Epithelial cell of esophagus (primary cell): Measurements from ENCODE around the gene LYSMD1.
A peak's percentile ranks its signal among the peaks of the same experiment; 100 is the strongest.
"Not testable (repeated sequence)": the region's sequence is repeated elsewhere in the genome, so short reads cannot be mapped to it uniquely, and the experiment has no call there.

Experiments
- DNase-seq: peaks from one replicate; pipeline ENCODE4 v3.0.0; 2010; ENCODE audit warnings: low read depth
- H3K4me3 ChIP-seq: 2 replicates; pipeline ENCODE4 v1.5.1; 2011; ENCODE audit warnings: mild to moderate bottlenecking, low read length, control low read depth
- CTCF ChIP-seq: IDR thresholded peaks from 2 replicates; pipeline ENCODE4 v1.5.1; 2011; ENCODE audit warnings: low read depth, mild to moderate bottlenecking, low read length, control low read depth, inconsistent platforms; ENCODE audit not compliant: insufficient read depth; ENCODE audit errors: missing control alignments

LYSMD1 gene

DNA sequence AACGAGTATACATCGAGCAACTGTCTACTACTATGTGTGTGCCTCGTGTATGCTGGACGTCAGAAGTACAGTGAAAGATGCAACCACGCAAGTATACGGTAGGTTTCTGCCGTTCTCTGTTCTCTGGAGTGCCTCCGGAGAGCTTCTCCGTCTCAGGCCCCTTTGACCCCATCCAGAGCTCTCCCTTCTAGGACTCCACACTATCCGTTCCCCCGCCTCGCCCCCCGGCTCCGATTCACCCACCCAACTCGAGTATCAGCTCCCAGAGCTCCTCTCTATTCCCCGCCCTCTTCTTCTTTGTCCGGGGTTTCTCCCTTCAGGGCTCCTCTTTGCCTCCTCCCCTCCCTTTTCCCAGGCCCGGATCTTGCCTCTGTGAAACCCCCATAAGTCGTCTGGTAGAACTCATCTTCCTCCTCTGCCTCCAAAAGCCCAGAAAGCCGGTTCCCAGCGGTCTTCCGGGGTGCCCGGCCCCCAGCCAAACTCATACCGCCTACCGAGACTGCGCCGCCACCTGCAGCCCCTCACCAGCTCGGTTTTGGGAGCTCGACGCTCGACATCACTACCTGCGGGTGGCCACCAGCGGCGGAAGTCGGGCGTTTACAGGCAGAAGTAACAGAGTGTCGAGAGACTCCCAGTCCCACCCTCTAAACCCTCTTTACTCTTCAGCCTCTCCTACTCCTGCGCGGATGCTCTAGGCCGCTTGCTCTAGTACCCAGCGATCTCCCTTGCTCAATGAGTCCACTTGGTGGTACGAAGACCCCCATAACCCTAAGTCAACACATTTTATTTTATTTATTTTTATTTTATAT is 24.1 kb upstream of the LYSMD1 start, which contains the start of gene VPS72:
Gene VPS72 (minus strand): TSS at position 561 of the 809 bp plus-strand sequence. CDS start 76 bp downstream, at position 485.
- DNase-seq, result peak; percentile 90
- TF ChIP-seq CTCF, result peak; percentile 11
- H3K4me3 ChIP-seq, result peak within 1 kb of the TSS; percentile 96

- H3K4me3 ChIP-seq, result peak overlapping the region; percentile 96
- DNase-seq, result not testable (repeated sequence)
Measured at GRCh38 chr1:151188667-151189066, 23.0 kb upstream of the LYSMD1 start.

DNA sequence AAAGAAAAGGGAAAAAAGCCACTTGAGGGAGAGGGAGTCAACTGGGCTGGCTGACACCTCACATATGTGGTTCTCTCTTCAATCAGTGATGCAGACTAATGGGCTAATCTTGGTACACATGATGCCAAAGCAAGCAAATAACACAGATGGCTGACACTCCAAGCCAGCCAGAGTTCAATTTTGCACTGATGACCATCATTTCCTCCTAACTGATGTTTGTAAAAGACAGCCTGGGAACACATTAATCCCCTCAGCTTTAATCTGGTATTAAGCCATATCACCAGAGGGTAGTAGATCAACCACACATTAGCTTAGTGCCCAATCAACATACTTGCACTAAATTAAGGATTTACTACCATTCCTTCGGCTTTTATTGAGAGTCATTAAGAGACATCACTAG is 21.5 kb upstream of the LYSMD1 start:
- no peak for DNase-seq
- H3K4me3 ChIP-seq, result no peak overlapping the region
- TF ChIP-seq CTCF, result no peak

- DNase-seq, result no peak
- no peak overlapping the region for H3K4me3 ChIP-seq
- no peak for TF ChIP-seq CTCF
Measured at GRCh38 chr1:151184211-151184610, 18.5 kb upstream of the LYSMD1 start.

- no peak overlapping the region for H3K4me3 ChIP-seq
- no peak for DNase-seq
- TF ChIP-seq CTCF, result no peak
Measured at GRCh38 chr1:151176514-151177045, 10.9 kb upstream of the LYSMD1 start.

- TF ChIP-seq CTCF, result peak; percentile 63
- peak; percentile 25 for DNase-seq
- no peak within 1 kb of the TSS for H3K4me3 ChIP-seq
Measured at GRCh38 chr1:151175863-151176262, 10.2 kb upstream of the LYSMD1 start, which contains the start of gene TMOD4. TSS of gene TMOD4 (minus strand) at chr1:151175981. CDS start at chr1:151174875, 1,106 bp downstream.

GRCh38 chr1:151175041-151175741 is 9.5 kb upstream of the LYSMD1 start:
- no peak overlapping the region for H3K4me3 ChIP-seq
- no peak for TF ChIP-seq CTCF
- DNase-seq, result no peak
